Measurements from ENCODE around the gene PEF1.

DNA sequence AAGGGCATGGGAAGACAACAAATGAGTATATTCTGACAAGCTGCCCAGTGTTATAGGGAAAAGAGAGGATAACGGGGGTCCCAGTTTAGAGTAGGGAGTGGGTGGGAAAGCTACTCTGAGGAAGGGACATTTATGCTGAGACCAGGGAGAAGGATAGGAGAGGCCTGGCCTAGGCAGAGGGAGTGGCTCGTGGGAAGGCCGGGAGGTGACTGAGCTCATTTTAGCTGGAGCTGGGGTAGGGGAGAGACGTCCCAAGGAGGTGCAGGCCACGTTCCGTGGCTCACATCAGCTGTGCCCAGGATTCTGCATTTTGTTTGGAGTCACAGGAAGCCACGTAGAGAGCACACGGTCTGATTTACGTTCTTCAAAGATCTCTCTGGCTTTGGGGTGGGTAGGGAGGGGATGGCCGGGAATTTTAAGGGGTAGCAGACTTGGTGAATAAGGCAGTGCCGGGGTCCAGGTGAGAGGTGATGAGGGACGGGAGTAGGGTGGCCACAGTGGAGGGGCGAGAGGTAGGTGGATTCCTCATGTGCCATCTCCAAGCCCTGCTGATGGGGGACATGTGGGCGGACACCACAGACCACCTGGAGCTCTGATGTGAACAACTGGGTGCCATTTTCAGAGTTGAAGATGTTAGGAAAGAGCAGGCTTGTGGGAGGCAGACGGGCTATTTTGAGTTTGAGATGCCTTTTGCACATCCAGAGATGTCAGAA, 63.6 kb downstream of the PEF1 start:
- TF ChIP-seq, protein P1, sequence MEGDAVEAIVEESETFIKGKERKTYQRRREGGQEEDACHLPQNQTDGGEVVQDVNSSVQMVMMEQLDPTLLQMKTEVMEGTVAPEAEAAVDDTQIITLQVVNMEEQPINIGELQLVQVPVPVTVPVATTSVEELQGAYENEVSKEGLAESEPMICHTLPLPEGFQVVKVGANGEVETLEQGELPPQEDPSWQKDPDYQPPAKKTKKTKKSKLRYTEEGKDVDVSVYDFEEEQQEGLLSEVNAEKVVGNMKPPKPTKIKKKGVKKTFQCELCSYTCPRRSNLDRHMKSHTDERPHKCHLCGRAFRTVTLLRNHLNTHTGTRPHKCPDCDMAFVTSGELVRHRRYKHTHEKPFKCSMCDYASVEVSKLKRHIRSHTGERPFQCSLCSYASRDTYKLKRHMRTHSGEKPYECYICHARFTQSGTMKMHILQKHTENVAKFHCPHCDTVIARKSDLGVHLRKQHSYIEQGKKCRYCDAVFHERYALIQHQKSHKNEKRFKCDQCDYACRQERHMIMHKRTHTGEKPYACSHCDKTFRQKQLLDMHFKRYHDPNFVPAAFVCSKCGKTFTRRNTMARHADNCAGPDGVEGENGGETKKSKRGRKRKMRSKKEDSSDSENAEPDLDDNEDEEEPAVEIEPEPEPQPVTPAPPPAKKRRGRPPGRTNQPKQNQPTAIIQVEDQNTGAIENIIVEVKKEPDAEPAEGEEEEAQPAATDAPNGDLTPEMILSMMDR (IDR thresholded peaks at IDR 0.05; ENCODE audit: low read depth, low read length), result no peak
- TF ChIP-seq EZH2phosphoT487 (IDR thresholded peaks at IDR 0.05; ENCODE audit: low read depth), result no peak
